Fibroblast of villous mesenchyme (primary cell): ENCODE results near the gene STAT5B. TPM values are rescaled to one million over a fixed set of nuclear protein-coding genes. Genes with fewer than 3 reads are reported as not detected.
"Not testable (repeated sequence)": the region's sequence is repeated elsewhere in the genome, so short reads cannot be mapped to it uniquely, and the experiment has no call there.

ENCODE experiments used
- DNase-seq: peaks from one replicate; pipeline ENCODE4 v3.0.0-alpha.2; 2010; ENCODE audit warnings: low read depth
- H3K4me3 ChIP-seq: 2 replicates; pipeline ENCODE4 v1.5.1; 2011; ENCODE audit warnings: low read depth, mild to moderate bottlenecking, low read length
- CTCF ChIP-seq: IDR thresholded peaks from 2 replicates; pipeline ENCODE4 v1.5.1; 2012; ENCODE audit warnings: low read depth, mild to moderate bottlenecking, low read length; ENCODE audit not compliant: insufficient read depth
- total RNA-seq: library from RNA; depleted of rRNA; stranded (reverse); fragments of >200 nt; gene quantifications from 2 replicates; pipeline ENCODE4 v1.2.3, GENCODE V29; 2012

The STAT5B gene
- 33.5 and 38.4 TPM in 2 replicates for total RNA-seq

- no peak for TF ChIP-seq CTCF
- peak within 1 kb of the TSS; percentile 82 for H3K4me3 ChIP-seq
- peak; percentile 54 for DNase-seq
These were observed at the start of gene STAT5B for GRCh38 chr17:42276359-42276608. Gene STAT5B (minus strand): TSS chr17:42276391. CDS start chr17:42232127, 44,264 bp downstream.

GRCh38 chr17:42325026-42325425 is 48.8 kb upstream of the STAT5B start:
- DNase-seq, result peak; percentile 72
- TF ChIP-seq CTCF, result no peak

GRCh38 chr17:42323268-42323773 is 47.1 kb upstream of the STAT5B start:
- no peak for TF ChIP-seq CTCF
- no peak for DNase-seq
- no peak overlapping the region for H3K4me3 ChIP-seq

More at GRCh38 chr17:42325026-42325425, 48.8 kb upstream of the STAT5B start:
- no peak overlapping the region for H3K4me3 ChIP-seq

- DNase-seq, result peak; percentile 95
- peak; percentile 100 for TF ChIP-seq CTCF
These were observed 46.4 kb upstream of the STAT5B start for GRCh38 chr17:42322382-42323267.

GRCh38 chr17:42321555-42321954 is 45.4 kb upstream of the STAT5B start:
- H3K4me3 ChIP-seq, result no peak overlapping the region
- DNase-seq, result no peak
- no peak for TF ChIP-seq CTCF

More at GRCh38 chr17:42322382-42323267, 46.4 kb upstream of the STAT5B start:
- H3K4me3 ChIP-seq, result no peak overlapping the region

DNA sequence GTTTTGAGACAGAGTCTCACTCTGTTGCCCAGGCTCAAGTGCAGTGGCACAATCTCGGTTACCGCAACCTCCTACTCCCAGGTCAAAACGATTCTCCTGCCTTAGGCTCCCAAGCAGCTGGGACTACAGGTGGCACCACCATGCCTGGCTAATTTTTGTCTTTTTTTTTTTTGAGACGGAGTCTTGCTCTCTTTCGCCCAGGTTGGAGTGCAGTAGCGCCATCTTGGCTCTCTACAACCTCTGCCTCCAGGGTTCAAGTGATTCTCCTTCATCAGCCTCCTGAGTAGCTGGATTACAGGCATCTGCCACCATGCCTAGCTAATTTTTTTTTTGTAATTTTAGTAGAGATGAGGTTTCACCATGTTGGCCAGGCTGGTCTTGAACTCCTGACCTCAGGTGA is 41.8 kb upstream of the STAT5B start:
- H3K4me3 ChIP-seq, DNase-seq: not testable (repeated sequence)

DNA sequence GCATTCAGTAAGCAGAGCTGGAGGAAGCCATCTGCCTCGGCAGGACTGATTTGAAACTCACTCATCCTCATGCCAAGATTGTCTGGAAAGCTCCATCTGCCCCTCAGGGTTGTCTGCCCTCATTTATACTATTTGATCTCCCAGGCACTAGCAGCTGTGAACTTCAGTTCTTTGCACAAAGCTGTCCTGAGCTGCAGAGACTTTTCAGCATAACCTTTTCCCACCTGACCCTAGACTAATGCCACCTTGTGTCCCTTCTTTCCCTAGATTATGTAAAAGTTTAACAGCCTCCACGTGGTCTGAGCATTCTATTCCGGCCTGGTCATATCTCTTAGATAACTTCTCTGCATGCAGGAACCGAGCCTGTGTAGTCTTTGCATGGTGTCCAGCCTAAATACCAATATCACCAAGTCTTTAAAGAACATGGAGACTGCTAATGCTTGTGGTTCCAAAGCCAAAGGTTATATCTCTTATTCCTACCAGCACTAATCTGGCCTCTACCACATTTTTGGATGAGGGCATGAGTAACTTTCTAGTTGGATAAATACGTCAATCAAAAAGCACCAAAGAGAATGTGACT is 41.2 kb upstream of the STAT5B start:
- no peak for DNase-seq
- no peak for TF ChIP-seq CTCF
- H3K4me3 ChIP-seq, result no peak overlapping the region
